SU-DHL-6 (cell line): Measurements from ENCODE around the gene STXBP5.

ENCODE experiments used
- H2AFZ ChIP-seq: fragments of 200-600 bp; sonication (generic); 2 replicates; pipeline ENCODE4 v1.6.1; 2014; ENCODE audit warnings: low read depth, mild to moderate bottlenecking, moderate library complexity, mixed read lengths, antibody characterized with exemption, low read length; ENCODE audit not compliant: severe bottlenecking
- H3F3A ChIP-seq: fragments of 200-600 bp; shearing (Covaris generic); 2 replicates; pipeline ENCODE4 v1.6.0; 2016; ENCODE audit warnings: antibody characterized with exemption, mild to moderate bottlenecking; ENCODE audit not compliant: insufficient read depth
- H3K27ac ChIP-seq: fragments of 200-600 bp; sonication (generic); 2 replicates; pipeline ENCODE4 v1.5.1; 2016; ENCODE audit warnings: low read depth, mild to moderate bottlenecking, low read length, moderate library complexity, mixed read lengths
- H3K27me3 ChIP-seq: fragments of 200-600 bp; sonication (generic), shearing (Covaris generic); 2 replicates; pipeline ENCODE4 v1.6.0; 2014; ENCODE audit warnings: mild to moderate bottlenecking, low read length
- H3K36me3 ChIP-seq: fragments of 200-600 bp; sonication (generic); 2 replicates; pipeline ENCODE4 v1.6.1; 2014; ENCODE audit warnings: mild to moderate bottlenecking, low read length, mixed read lengths
- H3K4me2 ChIP-seq: fragments of 300-600, 200-600 bp; shearing (Covaris generic), sonication (generic); 2 replicates; pipeline ENCODE4 v1.6.0; 2014; ENCODE audit warnings: low read length, low read depth, mild to moderate bottlenecking; ENCODE audit not compliant: poor library complexity, severe bottlenecking
- H3K4me3 ChIP-seq: fragments of 200-600 bp; sonication (generic); 2 replicates; pipeline ENCODE4 v1.5.1; 2014; ENCODE audit warnings: antibody characterized with exemption, low read length, mild to moderate bottlenecking, mixed read lengths; ENCODE audit not compliant: insufficient read depth, poor library complexity, severe bottlenecking
- H3K79me2 ChIP-seq: fragments of 200-600 bp; sonication (generic); 2 replicates; pipeline ENCODE4 v1.6.1; 2014; ENCODE audit warnings: mild to moderate bottlenecking, low read length, moderate library complexity; ENCODE audit not compliant: insufficient read depth
- H3K9ac ChIP-seq: fragments of 200-600 bp; sonication (generic); 2 replicates; pipeline ENCODE4 v1.7.0; 2014; ENCODE audit warnings: mild to moderate bottlenecking, low read length
- H3K9me2 ChIP-seq: fragments of 200-600 bp; sonication (generic); replicated peaks from 2 replicates; pipeline ENCODE4 v1.6.1; 2014; ENCODE audit warnings: low read length; ENCODE audit not compliant: insufficient read depth
- H3K9me3 ChIP-seq: fragments of 200-600 bp; sonication (generic); 2 replicates; pipeline ENCODE4 v1.6.1; 2014; ENCODE audit warnings: low read length, mixed read lengths; ENCODE audit not compliant: insufficient read depth
- H4K20me1 ChIP-seq: fragments of 200-600 bp; sonication (generic); 2 replicates; pipeline ENCODE4 v1.6.1; 2014; ENCODE audit warnings: low read depth, mild to moderate bottlenecking, antibody characterized with exemption, low read length, moderate library complexity, mixed read lengths
- CTCF ChIP-seq: fragments of 200-600 bp; sonication (generic); IDR thresholded peaks from one replicate; pipeline ENCODE4 v1.5.1; 2017; ENCODE audit warnings: antibody characterized with exemption, mild to moderate bottlenecking, low read length, moderate library complexity; ENCODE audit not compliant: insufficient read depth, poor library complexity, severe bottlenecking
- EZH2phosphoT487 ChIP-seq: fragments of 200-600 bp; sonication (generic), shearing (Covaris generic); conservative IDR thresholded peaks from 2 replicates; pipeline ENCODE4 v1.6.1; 2018; ENCODE audit warnings: mild to moderate bottlenecking, antibody characterized with exemption, low read length, moderate library complexity, mixed read lengths

STXBP5 gene

GRCh38 chr6:147185216-147185615, 19.0 kb upstream of the STXBP5 start:
- TF ChIP-seq EZH2phosphoT487 (no peak), CTCF (no peak)
- Histone ChIP-seq H3K27me3 (no peaks in the 10 kb centered on the region), H3K9me3 (no peaks in the 10 kb centered on the region), H3K4me2 (no peak overlapping the region), H3K79me2 (no peaks in the 10 kb centered on the region), H3K4me3 (no peak overlapping the region), H3K9ac (no peak overlapping the region), H2AFZ (no peak overlapping the region), H3F3A (no peaks in the 10 kb centered on the region), H4K20me1 (no peaks in the 10 kb centered on the region), H3K27ac (no peak overlapping the region), H3K36me3 (no peaks in the 10 kb centered on the region), H3K9me2 (no peaks in the 10 kb centered on the region)

- no peaks in the 10 kb centered on the region for H3K9me2 ChIP-seq
- H2AFZ ChIP-seq: no peak overlapping the region
- no peak overlapping the region for H3K4me3 ChIP-seq
- no peaks in the 10 kb centered on the region for H3K9me3 ChIP-seq
- no peaks in the 10 kb centered on the region for H3F3A ChIP-seq
- H3K9ac ChIP-seq: no peak overlapping the region
- H3K36me3 ChIP-seq: no peaks in the 10 kb centered on the region
- no peak for TF ChIP-seq EZH2phosphoT487
- TF ChIP-seq CTCF: no peak
- H3K4me2 ChIP-seq: no peak overlapping the region
- no peak overlapping the region for H3K27ac ChIP-seq
- no peaks in the 10 kb centered on the region for H3K79me2 ChIP-seq
- H4K20me1 ChIP-seq: no peaks in the 10 kb centered on the region
- H3K27me3 ChIP-seq: no peaks in the 10 kb centered on the region
Measured at GRCh38 chr6:147190556-147190955, 13.7 kb upstream of the STXBP5 start.

- Histone ChIP-seq H4K20me1 (no peaks in the 10 kb centered on the region), H2AFZ (no peak overlapping the region), H3K4me2 (no peak overlapping the region), H3K79me2 (no peaks in the 10 kb centered on the region), H3K9ac (no peak overlapping the region), H3F3A (no peaks in the 10 kb centered on the region), H3K27ac (no peak overlapping the region), H3K9me2 (no peaks in the 10 kb centered on the region), H3K36me3 (no peaks in the 10 kb centered on the region), H3K9me3 (no peaks in the 10 kb centered on the region), H3K4me3 (no peak overlapping the region), H3K27me3 (no peaks in the 10 kb centered on the region)
- TF ChIP-seq EZH2phosphoT487: no peak
- TF ChIP-seq CTCF: no peak
Measured at GRCh38 chr6:147192278-147192911, 11.8 kb upstream of the STXBP5 start.
